ENCODE results near the gene CST1. TPM values are rescaled to one million over a fixed set of nuclear protein-coding genes. Genes with fewer than 3 reads are reported as not detected.

Gene CST1
- total RNA-seq, 4 donors from 2014 or later = not detected

DNA sequence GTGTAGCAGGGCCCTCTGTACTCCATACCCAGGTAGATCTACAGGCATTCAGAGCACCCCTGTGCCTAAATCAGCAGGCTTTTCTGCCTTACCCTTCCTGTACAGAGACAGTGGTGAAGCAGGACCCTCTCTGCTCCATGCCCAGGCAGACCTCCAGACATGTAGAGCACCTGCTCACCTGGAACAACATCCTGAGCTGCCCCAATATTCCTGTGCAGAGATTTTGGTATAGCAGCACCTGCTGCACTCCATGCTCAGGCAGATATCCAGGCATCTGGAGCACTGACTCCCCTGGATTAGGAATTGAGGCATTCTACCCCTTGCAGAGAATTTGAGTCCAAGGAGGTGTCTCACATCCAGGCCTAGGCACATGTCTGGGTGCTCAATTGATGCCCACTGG is 12.6 kb upstream of the CST1 start:
- no peak for TF ChIP-seq CTCF (IDR thresholded peaks at IDR 0.05; ENCODE audit: low read depth)

- TF ChIP-seq CTCF (IDR thresholded peaks at IDR 0.05; ENCODE audit: low read depth) = no peak
Measured at GRCh38 chr20:23759306-23759940, 8.7 kb upstream of the CST1 start.

DNA sequence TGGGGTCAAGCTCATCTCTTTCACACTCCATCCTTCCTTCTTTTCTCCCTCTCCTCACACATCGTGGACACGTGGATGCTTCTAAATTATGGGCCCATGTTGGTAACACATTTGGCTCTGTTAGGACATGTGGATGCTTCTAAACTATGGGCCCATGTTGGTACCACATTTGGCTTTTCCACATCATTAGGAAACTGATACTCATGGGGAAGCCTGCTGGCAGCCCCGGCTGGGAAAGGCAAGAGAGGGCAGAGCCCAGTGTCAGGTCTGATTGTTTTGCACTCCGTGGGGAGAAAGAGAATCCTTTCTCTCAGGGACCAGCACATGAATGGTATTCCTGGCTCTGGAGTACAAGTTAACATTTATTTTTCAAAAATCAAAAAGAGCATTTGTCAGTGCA is 4.0 kb upstream of the CST1 start:
- TF ChIP-seq CTCF (IDR thresholded peaks at IDR 0.05; ENCODE audit: low read depth) = no peak

DNA sequence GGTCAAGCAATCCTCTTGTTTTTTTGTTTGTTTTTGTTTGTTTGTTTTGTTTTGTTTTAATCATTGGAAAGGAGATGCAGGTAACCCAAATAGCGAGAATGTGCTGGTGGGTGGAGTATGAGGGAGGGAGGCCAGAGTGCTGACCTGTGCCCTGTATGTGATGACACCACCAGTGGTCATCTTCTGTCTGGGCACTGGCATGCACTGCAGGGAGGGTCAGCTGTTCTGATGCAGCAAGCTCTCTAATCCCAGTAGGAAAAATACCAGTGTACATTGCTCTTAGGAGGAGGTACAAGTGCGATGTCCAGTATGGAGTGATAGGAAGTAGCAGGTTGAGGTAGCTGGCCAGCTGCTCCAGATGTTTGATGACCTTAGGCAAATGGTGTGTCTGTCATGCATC is 2.9 kb upstream of the CST1 start:
- TF ChIP-seq CTCF (IDR thresholded peaks at IDR 0.05; ENCODE audit: low read depth) = no peak

DNA sequence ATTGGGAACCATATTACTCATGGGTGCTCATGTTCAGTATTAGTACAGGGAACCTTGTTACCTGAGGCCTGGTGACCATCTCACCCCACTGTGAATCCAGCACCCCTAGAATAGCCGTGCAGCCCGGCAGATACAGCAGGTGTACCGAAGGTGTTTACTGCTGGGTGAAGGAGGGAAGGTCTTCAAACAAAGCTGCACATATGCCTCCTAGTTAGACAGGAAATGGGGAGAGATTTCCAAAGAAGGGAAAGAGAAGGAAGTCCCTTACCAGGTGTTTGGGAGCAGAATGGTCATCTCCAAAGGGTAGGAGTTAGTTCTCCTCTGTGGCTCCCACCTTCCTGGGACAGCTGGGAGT is 2.4 kb upstream of the CST1 start:
- no peak for TF ChIP-seq CTCF (IDR thresholded peaks at IDR 0.05; ENCODE audit: low read depth)

GRCh38 chr20:23752481-23753193 is 1.9 kb upstream of the CST1 start:
- TF ChIP-seq CTCF (IDR thresholded peaks at IDR 0.05; ENCODE audit: low read depth) = no peak

DNA sequence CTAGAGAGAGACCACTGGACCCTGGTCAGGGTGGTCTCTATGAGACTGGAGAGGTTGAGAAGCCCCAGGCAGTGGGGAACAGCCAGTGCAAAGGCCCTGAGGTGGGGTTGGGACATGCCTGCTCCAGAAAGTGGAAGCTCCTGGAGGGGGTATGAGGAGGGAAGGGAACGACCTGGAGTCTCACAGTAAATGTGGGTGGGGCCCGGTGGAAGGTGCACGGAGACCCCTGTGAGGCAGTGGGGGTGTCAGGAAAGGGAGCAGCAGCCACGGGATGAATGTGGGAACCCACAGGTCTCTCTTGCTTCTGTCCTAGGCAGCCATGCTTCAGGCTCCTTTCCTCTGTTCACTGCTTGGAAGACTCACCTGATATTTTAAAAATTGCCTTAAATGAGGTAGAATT is 1.3 kb upstream of the CST1 start:
- no peak for TF ChIP-seq CTCF (IDR thresholded peaks at IDR 0.05; ENCODE audit: low read depth)
